ENCODE data around the gene ARMC12.

Gene ARMC12

DNA sequence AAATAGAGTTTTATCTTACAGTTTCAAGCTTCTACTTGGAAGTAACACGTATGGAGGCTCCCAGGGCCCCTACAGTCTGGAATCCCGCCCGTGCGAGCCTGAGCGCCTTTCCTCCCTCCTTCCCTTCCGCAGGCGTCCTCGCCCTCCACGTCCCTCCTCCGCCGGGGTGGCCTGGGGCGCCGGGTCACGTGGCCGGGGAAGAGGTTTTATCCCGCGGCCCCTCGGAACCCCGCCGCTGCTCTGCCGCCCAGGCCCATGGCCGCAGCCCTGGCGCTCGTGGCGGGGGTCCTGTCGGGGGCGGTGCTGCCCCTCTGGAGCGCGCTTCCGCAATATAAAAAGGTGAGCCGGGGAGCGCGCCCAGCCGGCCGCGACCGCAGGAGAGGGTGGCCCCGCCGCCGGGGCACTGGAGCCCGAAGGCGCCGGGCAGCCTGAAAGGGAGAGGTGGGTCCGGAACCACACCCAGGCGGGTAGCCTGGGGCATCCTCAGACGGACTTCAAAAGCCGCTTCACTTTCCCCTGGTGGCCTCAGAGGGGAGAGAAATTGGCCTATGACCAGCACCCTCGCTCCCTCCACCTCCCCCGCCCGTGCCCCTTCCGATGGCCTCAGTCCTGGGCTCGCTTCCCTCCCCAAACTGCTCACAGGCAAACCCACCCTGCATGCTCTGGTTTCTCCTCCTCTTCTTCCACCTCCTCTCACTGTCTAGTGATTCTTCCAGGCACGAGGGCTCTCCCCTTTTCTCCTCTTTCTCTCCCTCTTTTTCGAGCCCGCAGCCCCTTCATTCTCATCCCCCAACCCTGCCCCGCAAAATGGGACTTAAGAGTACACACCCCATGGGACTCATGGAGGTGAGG lies 39.8 kb downstream of the ARMC12 start, which contains the start of gene CLPSL2:
TSS of gene CLPSL2 (plus strand) at position 235 of the 852 bp plus-strand sequence. CDS start at position 256, 21 bp downstream.
- no peak for DNase-seq (ENCODE audit: low read depth in 2 of 2)

GRCh38 chr6:35777356-35778102 lies 40.7 kb downstream of the ARMC12 start:
- no peak for DNase-seq (ENCODE audit: low read depth in 2 of 2)

GRCh38 chr6:35778437-35778836 lies 41.6 kb downstream of the ARMC12 start:
- DNase-seq (ENCODE audit: low read depth in 2 of 2): no peak

- no peak for DNase-seq (ENCODE audit: low read depth in 2 of 2)
Measured at GRCh38 chr6:35780719-35781118, 43.9 kb downstream of the ARMC12 start, which contains the start of gene CLPSL1. Gene CLPSL1 (plus strand): TSS chr6:35781019. CDS start chr6:35781111, 92 bp downstream.

DNA sequence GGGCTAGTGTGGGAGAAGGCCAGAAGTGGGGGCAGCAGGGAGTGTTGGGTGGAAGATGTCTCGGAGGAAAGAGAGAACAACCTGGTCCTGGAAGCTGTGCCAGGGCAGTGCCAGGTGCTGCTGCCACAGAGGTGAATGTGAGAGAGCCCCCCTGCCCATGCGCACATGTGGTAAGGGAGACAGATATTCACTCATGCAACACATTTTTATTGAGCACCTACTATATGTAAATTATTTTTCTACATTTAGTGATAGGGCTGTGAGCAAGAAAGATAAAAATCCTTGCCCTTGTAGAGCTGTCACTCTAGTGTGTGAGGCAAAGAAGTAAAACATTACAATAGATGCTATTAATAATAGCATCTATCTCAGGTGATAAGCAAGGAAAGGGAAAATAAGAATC lies 44.5 kb downstream of the ARMC12 start:
- DNase-seq (ENCODE audit: low read depth in 2 of 2): no peak

DNA sequence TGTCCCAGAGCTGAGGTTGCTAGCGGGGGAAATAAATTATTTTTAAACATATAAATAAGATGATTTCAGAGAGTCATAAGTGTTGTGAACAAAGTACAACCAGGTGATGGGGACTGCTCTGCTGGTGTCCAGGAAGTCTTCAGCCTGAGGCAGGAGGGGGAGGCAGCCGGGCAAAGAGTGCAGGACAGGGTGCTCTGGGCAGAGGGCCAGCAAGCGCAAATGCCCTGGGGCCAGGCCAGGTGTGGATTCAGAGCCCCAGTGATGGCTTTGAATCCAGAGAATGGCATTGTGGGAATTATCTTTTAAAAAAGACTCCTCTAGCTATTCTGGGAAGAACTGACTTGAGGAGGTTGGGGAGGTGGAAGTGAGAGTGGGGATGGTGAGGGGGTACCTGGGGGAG lies 45.6 kb downstream of the ARMC12 start:
- no peak for DNase-seq (ENCODE audit: low read depth in 2 of 2)

GRCh38 chr6:35784200-35784599 lies 47.4 kb downstream of the ARMC12 start:
- no peak for DNase-seq (ENCODE audit: low read depth in 2 of 2)

- DNase-seq (ENCODE audit: low read depth in 2 of 2): no peak
Measured at GRCh38 chr6:35786272-35786671, 49.4 kb downstream of the ARMC12 start.

DNA sequence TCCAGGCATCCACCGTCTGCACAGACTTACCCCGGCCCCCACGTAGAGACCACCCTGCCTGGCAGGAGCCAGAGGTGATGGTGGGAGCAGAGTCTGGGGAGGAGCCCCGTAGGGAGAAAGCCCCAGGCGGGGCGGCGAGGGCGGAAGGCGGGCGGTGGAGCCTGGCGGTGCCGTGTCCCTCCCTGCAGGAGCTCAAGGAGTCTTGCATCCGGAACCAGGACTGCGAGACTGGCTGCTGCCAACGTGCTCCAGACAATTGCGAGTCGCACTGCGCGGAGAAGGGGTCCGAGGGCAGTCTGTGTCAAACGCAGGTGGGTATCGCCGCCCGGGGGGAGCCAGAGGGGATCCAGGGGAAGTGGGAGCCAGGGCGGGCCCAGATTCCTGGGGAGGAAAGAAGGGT lies 50.0 kb downstream of the ARMC12 start:
- no peak for DNase-seq (ENCODE audit: low read depth in 2 of 2)

GRCh38 chr6:35787266-35788218 lies 50.7 kb downstream of the ARMC12 start:
- no peak for DNase-seq (ENCODE audit: low read depth in 2 of 2)

- DNase-seq (ENCODE audit: low read depth in 2 of 2): no peak
Measured at GRCh38 chr6:35788423-35788982, 51.7 kb downstream of the ARMC12 start.

GRCh38 chr6:35790683-35791082 lies 53.9 kb downstream of the ARMC12 start:
- DNase-seq (ENCODE audit: low read depth in 2 of 2): no peak

DNA sequence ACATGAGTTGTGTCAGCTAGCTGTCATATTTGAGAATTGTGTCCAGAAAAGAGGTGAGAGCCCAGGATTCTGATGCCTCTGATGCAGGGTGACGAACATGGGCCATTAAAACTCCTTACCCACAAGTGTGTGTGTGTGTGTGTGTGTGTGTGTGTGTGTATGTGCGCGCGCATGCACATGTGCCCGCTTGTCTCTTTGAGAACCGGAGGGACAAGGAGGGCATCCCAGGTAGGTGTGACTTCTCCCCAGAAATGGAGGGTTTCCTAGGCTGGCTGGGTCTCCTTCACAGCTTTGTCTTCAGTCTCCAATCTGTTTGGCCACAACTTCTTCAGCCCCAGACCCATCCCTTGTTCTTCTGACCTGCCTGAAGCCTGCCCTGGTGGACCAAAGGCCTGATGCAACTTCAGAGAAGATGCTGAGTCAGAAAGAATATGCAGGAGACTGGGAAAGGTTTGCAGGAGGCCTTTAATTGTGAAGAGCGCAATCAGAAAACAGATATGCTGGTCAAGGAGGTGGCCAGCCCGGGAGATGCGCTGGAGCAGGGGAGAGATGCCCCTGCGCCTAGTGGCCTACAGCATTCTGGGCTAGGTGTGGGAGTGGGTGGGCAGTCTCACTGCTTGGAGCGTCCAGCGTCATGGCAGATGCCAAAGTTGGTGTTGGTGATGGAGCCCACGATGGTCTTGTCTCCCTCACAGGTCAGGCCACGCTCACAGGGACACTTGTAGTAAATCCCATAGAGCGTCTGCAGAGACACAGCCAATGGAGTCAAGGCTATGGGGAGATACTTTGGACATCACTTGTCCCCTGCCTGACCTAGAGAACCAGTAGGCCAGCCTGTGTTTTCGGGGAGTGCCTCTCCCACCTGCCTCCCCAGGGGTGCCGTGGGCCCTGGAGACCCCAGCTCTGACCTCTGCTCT lies 58.0 kb downstream of the ARMC12 start:
- DNase-seq (ENCODE audit: low read depth in 2 of 2): no peak

DNA sequence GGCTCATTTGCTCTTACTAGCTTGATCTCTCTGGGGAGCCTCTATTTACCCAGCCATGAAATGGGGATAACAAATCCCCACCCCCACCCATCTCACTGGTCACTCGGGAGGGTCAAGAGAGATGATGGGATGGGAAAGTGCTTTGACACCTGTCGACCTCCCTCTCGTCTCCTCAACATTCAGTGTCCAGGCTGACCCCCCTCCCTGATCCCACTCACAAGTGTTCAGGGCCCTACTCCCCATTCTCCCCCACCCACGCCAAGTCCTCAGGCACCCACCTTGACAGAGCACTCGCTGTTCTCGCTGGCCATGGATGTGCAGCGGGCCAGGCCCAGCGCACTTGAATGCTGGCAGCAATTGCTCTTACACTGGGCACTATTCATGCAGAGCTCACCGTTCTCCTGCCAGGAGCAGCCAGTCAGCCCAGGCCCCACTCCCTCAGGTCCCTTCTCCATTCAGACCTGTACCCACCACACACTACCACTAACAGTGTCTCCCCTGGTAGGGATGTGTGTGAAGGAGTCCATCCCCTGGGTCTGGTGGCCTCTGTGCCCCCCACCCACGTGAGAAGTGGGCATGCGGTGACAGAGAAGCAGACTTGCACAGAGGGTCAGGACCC lies 58.7 kb downstream of the ARMC12 start:
- DNase-seq (ENCODE audit: low read depth in 2 of 2): no peak

GRCh38 chr6:35796236-35796635 lies 59.4 kb downstream of the ARMC12 start:
- no peak for DNase-seq (ENCODE audit: low read depth in 2 of 2)

DNA sequence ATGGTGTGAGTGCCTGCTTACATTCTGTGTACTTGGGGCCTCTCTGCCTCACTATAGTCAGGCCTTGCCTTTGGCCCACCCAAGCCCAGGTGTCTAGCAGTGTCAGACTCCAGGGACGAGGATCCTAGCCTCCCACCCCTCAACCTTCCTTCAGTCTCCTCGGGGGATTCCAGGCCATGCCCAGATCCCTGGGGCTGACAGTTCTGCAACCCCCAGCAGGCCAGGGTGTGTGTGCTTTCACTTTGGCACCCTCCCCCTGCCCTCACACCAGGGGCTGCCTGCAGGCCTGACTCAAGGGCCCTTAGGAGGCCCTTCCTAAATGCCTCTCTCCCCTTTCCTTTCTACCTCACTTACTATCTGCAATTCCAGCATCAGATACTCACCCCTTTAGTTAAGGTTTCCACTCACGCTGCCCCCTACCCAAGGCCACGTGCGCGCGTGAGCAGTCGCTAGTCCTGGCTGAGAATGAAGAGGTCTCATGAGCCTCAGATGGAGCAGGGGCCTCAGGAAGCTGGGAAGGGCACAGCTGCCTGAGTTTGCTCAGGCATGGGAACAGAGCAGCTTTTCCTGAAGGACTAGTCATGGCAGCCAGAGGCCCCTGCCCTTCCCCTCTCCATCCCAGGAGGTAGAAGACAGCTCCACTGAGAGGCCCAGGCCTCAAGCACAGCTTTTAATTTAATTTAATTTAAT lies 61.1 kb downstream of the ARMC12 start:
- DNase-seq (ENCODE audit: low read depth in 2 of 2): no peak
